A673 (cell line): ENCODE data around the gene CFL1. TPM values are rescaled to one million over a fixed set of nuclear protein-coding genes. Genes with fewer than 3 reads are reported as not detected.
A peak's percentile ranks its signal among the peaks of the same experiment; 100 is the strongest.

Source experiments
- BruUV-seq: library from RNA; stranded (reverse); fragments of 400-500 nt; replicated peaks from 2 replicates; lab custom pipeline; 2021; lab: Mats Ljungman, UMichigan
- CTCF ChIA-PET: fragments of 300-600 bp; sonication (Branson Sonifier 250); formaldehyde crosslinking; loops from one replicate; lab custom pipeline; 2022; ENCODE audit warnings: antibody characterized with exemption; lab: Charles Lee
- POLR2A ChIA-PET: fragments of 300-600 bp; sonication (Branson Sonifier 250); formaldehyde crosslinking; loops from one replicate; lab custom pipeline; 2022; ENCODE audit warnings: antibody characterized with exemption; ENCODE audit not compliant: low non-redundant PET; lab: Charles Lee
- DNase-seq: peaks from one replicate; pipeline ENCODE4 v3.0.0-alpha.2; 2015; ENCODE audit warnings: low spot score
- H3K27ac ChIP-seq: fragments of 200-600 bp; sonication (generic); 2 replicates; pipeline ENCODE4 v1.5.1; 2016; ENCODE audit warnings: mixed run types, low read depth, mild to moderate bottlenecking, mixed read lengths, antibody characterized with exemption, low read length; ENCODE audit not compliant: poor library complexity, severe bottlenecking
- H3K27me3 ChIP-seq: fragments of 200-600 bp; sonication (generic); replicated peaks from 2 replicates; pipeline ENCODE4 v1.6.1; 2017; ENCODE audit warnings: mixed run types, low read depth, mild to moderate bottlenecking, mixed read lengths, antibody characterized with exemption, low read length; ENCODE audit not compliant: insufficient read depth, poor library complexity
- H3K36me3 ChIP-seq: fragments of 200-600 bp; sonication (generic); 2 replicates; pipeline ENCODE4 v1.6.1; 2016; ENCODE audit warnings: mixed run types, mild to moderate bottlenecking, mixed read lengths, antibody characterized with exemption, low read length; ENCODE audit not compliant: insufficient read depth, poor library complexity, severe bottlenecking
- H3K4me1 ChIP-seq: fragments of 200-600 bp; sonication (generic); 2 replicates; pipeline ENCODE4 v1.6.1; 2017; ENCODE audit warnings: mixed run types, mild to moderate bottlenecking, mixed read lengths, antibody characterized with exemption, low read length; ENCODE audit not compliant: insufficient read depth, poor library complexity, severe bottlenecking
- H3K4me3 ChIP-seq: fragments of 200-600 bp; sonication (generic); 2 replicates; pipeline ENCODE4 v1.5.1; 2016; ENCODE audit warnings: low read depth, mixed run types, mild to moderate bottlenecking, mixed read lengths, low read length; ENCODE audit not compliant: poor library complexity, severe bottlenecking
- H3K9me3 ChIP-seq: fragments of 200-600 bp; sonication (generic); 2 replicates; pipeline ENCODE4 v1.6.1; 2016; ENCODE audit warnings: mixed run types, low read depth, mild to moderate bottlenecking, mixed read lengths, antibody characterized with exemption, low read length; ENCODE audit not compliant: poor library complexity, severe bottlenecking
- CTCF ChIP-seq: fragments of 300-800, 200-600 bp; sonication (generic); conservative IDR thresholded peaks from 2 replicates; pipeline ENCODE4 v1.5.1; 2017; ENCODE audit warnings: low read depth, mild to moderate bottlenecking, antibody characterized with exemption, low read length, moderate library complexity, mixed read lengths
- EZH2 ChIP-seq: fragments of 200-600 bp; sonication (generic); IDR thresholded peaks from 2 replicates; pipeline ENCODE4 v1.6.1; 2017; ENCODE audit warnings: borderline replicate concordance, low read depth, mild to moderate bottlenecking, mixed read lengths, antibody characterized with exemption, low read length; ENCODE audit not compliant: poor library complexity, severe bottlenecking
- intact Hi-C: fragments of 100-400 bp; cut with micrococcal nuclease; formaldehyde crosslinking; loops from one replicate; pipeline ENCODE4 v1.10.0; 2022; ENCODE audit not compliant: unreplicated experiment
- total RNA-seq: library from RNA; stranded (reverse); gene quantifications from 2 replicates; pipeline ENCODE4 v1.2.3, GENCODE V29; 2021

CFL1 gene
- total RNA-seq, 1 experiment from 2014 or later = 1,649 TPM

- Histone ChIP-seq H3K27ac (no peak within 1 kb of the TSS), H3K27me3 (no peaks in the 10 kb centered on the region), H3K4me3 (no peak within 1 kb of the TSS), H3K9me3 (no peaks in the 10 kb centered on the region), H3K36me3 (peaks cover 23% of the 10 kb centered on the region), H3K4me1 (no peaks in the 10 kb centered on the region)
- TF ChIP-seq CTCF (no peak), EZH2 (no peak)
- POLR2A ChIA-PET = no interaction called here
- CTCF ChIA-PET = no interaction called here
- BruUV-seq = no TSS peak
- intact Hi-C loops = no loop called here
- no peak for DNase-seq
Measured at GRCh38 chr11:65879617-65880016, 21.6 kb upstream of the CFL1 start, which contains the start of gene CTSW. CTSW (plus strand) TSS chr11:65879837; CDS start chr11:65879855, 18 bp downstream.

GRCh38 chr11:65873318-65874156, 15.6 kb upstream of the CFL1 start:
- peak; percentile 95 for DNase-seq
- CTCF ChIA-PET = interaction anchor here (1.0 to 1.9 kb wide), 3 partner anchors 11 to 17 kb away, joined by 3 to 5 read pairs (median 3); partner anchors contain the start of genes CCDC85B and MUS81
- Histone ChIP-seq H3K36me3 (peaks cover 6% of the 10 kb centered on the region), H3K27ac (peak overlapping the region; percentile 75), H3K9me3 (no peaks in the 10 kb centered on the region), H3K27me3 (no peaks in the 10 kb centered on the region), H3K4me3 (peak overlapping the region; percentile 68), H3K4me1 (peaks cover 18% of the 10 kb centered on the region)
- intact Hi-C loops = no loop called here
- TF ChIP-seq CTCF (no peak), EZH2 (no peak)
- POLR2A ChIA-PET = no interaction called here
- no TSS peak for BruUV-seq

- ChIA-PET CTCF (interaction anchor here (1.7 to 1.9 kb wide), 2 partner anchors 16 to 18 kb away, joined by 3 to 7 read pairs; partner anchors contain the start of genes CCDC85B and FIBP), POLR2A (interaction anchor here (0.7 kb wide), 1 partner anchor 93 kb away, joined by 8 read pairs; no protein-coding TSS in a partner anchor)
- intact Hi-C loops = no loop called here
Measured at GRCh38 chr11:65872586-65873317, 14.8 kb upstream of the CFL1 start, which contains the start of gene EFEMP2. EFEMP2 (minus strand) TSS chr11:65872800; CDS start chr11:65872354, 446 bp downstream.

More at GRCh38 chr11:65872586-65873317, 14.8 kb upstream of the CFL1 start, which contains the start of gene EFEMP2:
- TF ChIP-seq EZH2 (no peak), CTCF (no peak)
- no TSS peak for BruUV-seq
- peak within 1 kb of the TSS; percentile 68 for H3K4me3 ChIP-seq
- DNase-seq = no peak
- H3K36me3 ChIP-seq = peaks cover 11% of the 10 kb centered on the region
- H3K27ac ChIP-seq = peak within 1 kb of the TSS; percentile 75
- H3K4me1 ChIP-seq = peaks cover 18% of the 10 kb centered on the region
- H3K27me3 ChIP-seq = no peaks in the 10 kb centered on the region
- H3K9me3 ChIP-seq = no peaks in the 10 kb centered on the region
